ENCODE measurements around the gene TOR1AIP2. TPM values are rescaled to one million over a fixed set of nuclear protein-coding genes. Genes with fewer than 3 reads are reported as not detected.

Gene TOR1AIP2
- total RNA-seq, 1 experiment from 2014 or later: 121 TPM

- Mint-ChIP-seq H3K27ac (ENCODE audit: unreplicated experiment) (no peak overlapping the region), H3K27me3 (ENCODE audit: unreplicated experiment) (peaks cover 99% of the 10 kb centered on the region), H3K9me3 (ENCODE audit: low read depth, unreplicated experiment) (no peaks in the 10 kb centered on the region), H3K36me3 (ENCODE audit: insufficient read depth, unreplicated experiment) (peaks cover 8% of the 10 kb centered on the region), H3K4me1 (ENCODE audit: low read depth, unreplicated experiment) (peaks cover 15% of the 10 kb centered on the region), H3K4me3 (ENCODE audit: low read depth, unreplicated experiment) (no peak overlapping the region)
- CTCF ChIA-PET: interaction anchor here (1.7 kb wide), 1 partner anchor 8 kb away, joined by 6 read pairs; no protein-coding TSS in a partner anchor
- no TSS peak for BruUV-seq (replicated peaks)
- DNase-seq: no peak
- TF ChIP-seq, protein P1, sequence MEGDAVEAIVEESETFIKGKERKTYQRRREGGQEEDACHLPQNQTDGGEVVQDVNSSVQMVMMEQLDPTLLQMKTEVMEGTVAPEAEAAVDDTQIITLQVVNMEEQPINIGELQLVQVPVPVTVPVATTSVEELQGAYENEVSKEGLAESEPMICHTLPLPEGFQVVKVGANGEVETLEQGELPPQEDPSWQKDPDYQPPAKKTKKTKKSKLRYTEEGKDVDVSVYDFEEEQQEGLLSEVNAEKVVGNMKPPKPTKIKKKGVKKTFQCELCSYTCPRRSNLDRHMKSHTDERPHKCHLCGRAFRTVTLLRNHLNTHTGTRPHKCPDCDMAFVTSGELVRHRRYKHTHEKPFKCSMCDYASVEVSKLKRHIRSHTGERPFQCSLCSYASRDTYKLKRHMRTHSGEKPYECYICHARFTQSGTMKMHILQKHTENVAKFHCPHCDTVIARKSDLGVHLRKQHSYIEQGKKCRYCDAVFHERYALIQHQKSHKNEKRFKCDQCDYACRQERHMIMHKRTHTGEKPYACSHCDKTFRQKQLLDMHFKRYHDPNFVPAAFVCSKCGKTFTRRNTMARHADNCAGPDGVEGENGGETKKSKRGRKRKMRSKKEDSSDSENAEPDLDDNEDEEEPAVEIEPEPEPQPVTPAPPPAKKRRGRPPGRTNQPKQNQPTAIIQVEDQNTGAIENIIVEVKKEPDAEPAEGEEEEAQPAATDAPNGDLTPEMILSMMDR (IDR thresholded peaks at IDR 0.05; ENCODE audit: unreplicated experiment): no peak
- intact Hi-C loops (cut with micrococcal nuclease; ENCODE audit: unreplicated experiment): no loop called here
These were observed 59.8 kb downstream of the TOR1AIP2 start for GRCh38 chr1:179817789-179818188.

GRCh38 chr1:179817056-179817455 lies 60.5 kb downstream of the TOR1AIP2 start:
- Mint-ChIP-seq H3K36me3 (ENCODE audit: insufficient read depth, unreplicated experiment) (peaks cover 8% of the 10 kb centered on the region), H3K27ac (ENCODE audit: unreplicated experiment) (no peak overlapping the region), H3K27me3 (ENCODE audit: unreplicated experiment) (peaks cover 99% of the 10 kb centered on the region), H3K4me3 (ENCODE audit: low read depth, unreplicated experiment) (no peak overlapping the region), H3K9me3 (ENCODE audit: low read depth, unreplicated experiment) (no peaks in the 10 kb centered on the region), H3K4me1 (ENCODE audit: low read depth, unreplicated experiment) (peaks cover 15% of the 10 kb centered on the region)
- no peak for DNase-seq
- CTCF ChIA-PET: no interaction called here
- TF ChIP-seq, protein P1 (IDR thresholded peaks at IDR 0.05; ENCODE audit: unreplicated experiment): no peak
- BruUV-seq (replicated peaks): no TSS peak
- intact Hi-C loops (cut with micrococcal nuclease; ENCODE audit: unreplicated experiment): no loop called here

DNA sequence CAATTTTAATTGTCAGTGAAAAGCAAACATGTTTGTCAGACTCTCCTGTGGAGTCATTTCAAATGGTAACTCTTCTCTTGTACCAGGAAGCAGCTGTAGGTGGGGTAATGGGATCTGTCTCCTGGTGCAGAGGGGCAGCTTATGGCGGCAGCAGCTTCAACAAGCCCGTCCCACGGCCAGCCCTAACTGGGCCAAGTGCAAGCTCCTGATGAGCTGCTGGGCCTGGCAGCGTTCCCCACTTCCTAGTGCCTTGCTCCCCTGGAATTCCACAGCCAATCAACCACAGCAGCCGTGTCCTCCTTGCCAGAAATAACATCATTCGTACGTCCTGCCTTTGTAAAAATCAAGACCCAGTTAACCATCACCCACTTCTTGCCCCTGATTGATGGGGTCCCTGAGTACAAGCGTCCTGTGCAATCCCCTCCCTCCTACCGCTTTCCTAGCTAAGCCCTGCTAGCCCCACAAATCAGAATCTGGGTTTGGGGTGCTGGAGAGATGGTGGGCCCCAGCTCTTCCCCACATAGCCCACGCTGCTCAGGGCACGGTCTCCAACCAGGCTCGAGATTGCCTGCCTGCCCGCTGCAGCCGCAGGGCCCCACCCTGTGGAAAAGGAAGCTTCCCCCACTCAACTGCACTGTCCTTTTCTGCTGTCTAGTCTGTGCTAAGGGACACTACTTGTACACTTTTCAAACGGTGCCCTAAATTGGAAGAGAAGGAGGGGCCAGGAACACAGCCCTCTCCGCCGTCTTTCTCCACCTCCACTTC lies 61.2 kb downstream of the TOR1AIP2 start:
- Mint-ChIP-seq H3K9me3 (ENCODE audit: low read depth, unreplicated experiment) (no peaks in the 10 kb centered on the region), H3K36me3 (ENCODE audit: insufficient read depth, unreplicated experiment) (peaks cover 8% of the 10 kb centered on the region), H3K4me1 (ENCODE audit: low read depth, unreplicated experiment) (peaks cover 15% of the 10 kb centered on the region), H3K4me3 (ENCODE audit: low read depth, unreplicated experiment) (no peak overlapping the region), H3K27me3 (ENCODE audit: unreplicated experiment) (peaks cover 99% of the 10 kb centered on the region), H3K27ac (ENCODE audit: unreplicated experiment) (no peak overlapping the region)
- CTCF ChIA-PET: interaction anchor here (0.6 to 0.8 kb wide), 2 partner anchors 45 to 110 kb away, joined by 3 to 5 read pairs; no protein-coding TSS in a partner anchor
- BruUV-seq (replicated peaks): no TSS peak
- DNase-seq: no peak
- intact Hi-C loops (cut with micrococcal nuclease; ENCODE audit: unreplicated experiment): no loop called here
- TF ChIP-seq, protein P1 (IDR thresholded peaks at IDR 0.05; ENCODE audit: unreplicated experiment): no peak

GRCh38 chr1:179815641-179816040 lies 62.0 kb downstream of the TOR1AIP2 start:
- no TSS peak for BruUV-seq (replicated peaks)
- Mint-ChIP-seq H3K36me3 (ENCODE audit: insufficient read depth, unreplicated experiment) (peaks cover 8% of the 10 kb centered on the region), H3K27ac (ENCODE audit: unreplicated experiment) (no peak overlapping the region), H3K4me3 (ENCODE audit: low read depth, unreplicated experiment) (peak overlapping the region; percentile 87), H3K27me3 (ENCODE audit: unreplicated experiment) (peaks cover 99% of the 10 kb centered on the region), H3K9me3 (ENCODE audit: low read depth, unreplicated experiment) (no peaks in the 10 kb centered on the region), H3K4me1 (ENCODE audit: low read depth, unreplicated experiment) (peaks cover 15% of the 10 kb centered on the region)
- no peak for DNase-seq
- TF ChIP-seq, protein P1 (IDR thresholded peaks at IDR 0.05; ENCODE audit: unreplicated experiment): no peak
- CTCF ChIA-PET: interaction anchor here (0.6 to 2.4 kb wide), 14 partner anchors 10 to 445 kb away, joined by 3 to 96 read pairs (median 5); partner anchors contain the start of gene CEP350
- intact Hi-C loops (cut with micrococcal nuclease; ENCODE audit: unreplicated experiment): no loop called here

Data from Calu3 (cell line).